Inflammatory macrophage treated with lipopolysaccharide for 1 hour (primary cell): ENCODE results near the gene NTN4.
"Not testable (repeated sequence)": the region's sequence is repeated elsewhere in the genome, so short reads cannot be mapped to it uniquely, and the experiment has no call there.

ENCODE experiments used
- DNase-seq, 2 donors: peaks; one replicate each; pipeline ENCODE4 v3.0.0-alpha.2; 2020 to 2022

Gene NTN4

GRCh38 chr12:95742586-95742985, 48.0 kb downstream of the NTN4 start:
- no peak for DNase-seq

- DNase-seq = no peak
Observed at GRCh38 chr12:95741635-95742034, 48.9 kb downstream of the NTN4 start.

- DNase-seq = no peak
Observed at GRCh38 chr12:95740751-95741150, 49.8 kb downstream of the NTN4 start.

- no peak for DNase-seq
Observed at GRCh38 chr12:95739561-95740313, 50.8 kb downstream of the NTN4 start.

GRCh38 chr12:95738024-95738611, 52.4 kb downstream of the NTN4 start:
- no peak for DNase-seq

- DNase-seq = no peak
Observed at GRCh38 chr12:95736631-95737030, 53.9 kb downstream of the NTN4 start.

- not testable (repeated sequence) for DNase-seq
Observed at GRCh38 chr12:95735728-95736127, 54.8 kb downstream of the NTN4 start.

GRCh38 chr12:95733141-95733825, 57.3 kb downstream of the NTN4 start:
- no peak for DNase-seq

GRCh38 chr12:95731519-95731958, 59.0 kb downstream of the NTN4 start:
- no peak for DNase-seq

- DNase-seq = no peak
Observed at GRCh38 chr12:95730457-95730856, 60.1 kb downstream of the NTN4 start.

GRCh38 chr12:95726903-95727302, 63.7 kb downstream of the NTN4 start:
- no peak for DNase-seq

GRCh38 chr12:95724767-95725166, 65.8 kb downstream of the NTN4 start:
- DNase-seq = no peak

GRCh38 chr12:95723693-95724384, 66.7 kb downstream of the NTN4 start:
- DNase-seq = no peak

GRCh38 chr12:95721320-95721719, 69.2 kb downstream of the NTN4 start:
- DNase-seq = no peak

GRCh38 chr12:95720146-95720545, 70.4 kb downstream of the NTN4 start:
- DNase-seq = no peak

- no peak for DNase-seq
Observed at GRCh38 chr12:95718772-95719171, 71.8 kb downstream of the NTN4 start.

GRCh38 chr12:95718006-95718431, 72.5 kb downstream of the NTN4 start:
- no peak for DNase-seq

GRCh38 chr12:95717316-95717928, 73.1 kb downstream of the NTN4 start:
- DNase-seq = no peak

- no peak for DNase-seq
Observed at GRCh38 chr12:95715177-95715576, 75.4 kb downstream of the NTN4 start.

GRCh38 chr12:95712269-95712668, 78.3 kb downstream of the NTN4 start:
- DNase-seq = no peak

- DNase-seq = no peak
Observed at GRCh38 chr12:95710386-95710785, 80.2 kb downstream of the NTN4 start.

GRCh38 chr12:95709152-95709551, 81.4 kb downstream of the NTN4 start:
- no peak for DNase-seq

GRCh38 chr12:95705143-95705542, 85.4 kb downstream of the NTN4 start:
- no peak for DNase-seq
